ENCODE results near the gene STK11. TPM values are rescaled to one million over a fixed set of nuclear protein-coding genes. Genes with fewer than 3 reads are reported as not detected.

The STK11 gene
- total and polyA plus RNA-seq, 2 experiments from 2014 or later: 19.4 to 96.5 TPM

DNA sequence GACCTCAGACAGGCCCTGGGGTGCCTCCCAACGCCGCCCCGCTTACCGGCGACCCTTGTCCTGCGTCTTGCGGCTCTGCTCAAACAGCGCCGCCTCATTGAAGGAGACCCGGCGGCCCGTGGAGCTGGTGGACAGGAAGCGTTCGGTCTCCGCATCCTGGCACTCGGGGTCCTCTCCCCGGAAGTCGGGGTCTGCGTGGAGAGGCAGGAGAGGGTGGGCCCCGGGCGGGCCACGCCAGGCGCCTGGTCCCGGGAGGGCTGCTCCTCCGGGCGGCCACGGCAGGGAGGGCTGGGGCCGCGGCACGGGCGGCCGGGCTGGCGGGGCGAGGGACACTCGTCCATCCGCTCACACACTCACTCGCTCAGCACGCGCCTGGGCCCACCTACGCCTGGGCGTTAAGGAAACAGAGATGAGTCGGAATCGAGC is 29.4 kb downstream of the STK11 start:
- Histone ChIP-seq H3K9me2 (ENCODE audit: insufficient read depth) (no peaks in the 10 kb centered on the region), H3K79me2 (replicated peaks; ENCODE audit: insufficient read depth) (no peaks in the 10 kb centered on the region), H3K4me2 (no peak overlapping the region), H3F3A (replicated peaks; ENCODE audit: low read depth) (peaks cover 29% of the 10 kb centered on the region), H3K27ac (ENCODE audit: low read depth) (no peak overlapping the region), H3K27me3 (ENCODE audit: insufficient read depth) (no peaks in the 10 kb centered on the region), H3K4me3 (no peak overlapping the region), H2AFZ (no peak overlapping the region), H3K4me1 (ENCODE audit: insufficient read depth) (peaks cover 12% of the 10 kb centered on the region; the same call in 1 of the 2 replicates), H3K36me3 (ENCODE audit: insufficient read depth) (no peaks in the 10 kb centered on the region), H4K20me1 (replicated peaks; ENCODE audit: insufficient read depth) (peaks cover 4% of the 10 kb centered on the region)
- Mint-ChIP-seq H3K27ac (no peak overlapping the region), H3K4me1 (peaks cover 12% of the 10 kb centered on the region), H3K9me3 (no peaks in the 10 kb centered on the region), H3K36me3 (ENCODE audit: low read depth) (peaks cover 4% of the 10 kb centered on the region; the same call in 1 of the 3 replicates), H3K4me3 (no peak overlapping the region), H3K27me3 (ENCODE audit: insufficient read depth, low read depth, poor library complexity) (peaks cover 6% of the 10 kb centered on the region)
- TF ChIP-seq NANOG (IDR thresholded peaks at IDR 0.05; ENCODE audit: borderline replicate concordance): no peak
- TF ChIP-seq JUNB (IDR thresholded peaks at IDR 0.05; ENCODE audit: unreplicated experiment): no peak
- no peak for TF ChIP-seq EZH2 (IDR thresholded peaks at IDR 0.05; ENCODE audit: low read depth, unreplicated experiment)
- ATAC-seq (no peak), DNase-seq (ENCODE audit: low spot score) (no peak)

DNA sequence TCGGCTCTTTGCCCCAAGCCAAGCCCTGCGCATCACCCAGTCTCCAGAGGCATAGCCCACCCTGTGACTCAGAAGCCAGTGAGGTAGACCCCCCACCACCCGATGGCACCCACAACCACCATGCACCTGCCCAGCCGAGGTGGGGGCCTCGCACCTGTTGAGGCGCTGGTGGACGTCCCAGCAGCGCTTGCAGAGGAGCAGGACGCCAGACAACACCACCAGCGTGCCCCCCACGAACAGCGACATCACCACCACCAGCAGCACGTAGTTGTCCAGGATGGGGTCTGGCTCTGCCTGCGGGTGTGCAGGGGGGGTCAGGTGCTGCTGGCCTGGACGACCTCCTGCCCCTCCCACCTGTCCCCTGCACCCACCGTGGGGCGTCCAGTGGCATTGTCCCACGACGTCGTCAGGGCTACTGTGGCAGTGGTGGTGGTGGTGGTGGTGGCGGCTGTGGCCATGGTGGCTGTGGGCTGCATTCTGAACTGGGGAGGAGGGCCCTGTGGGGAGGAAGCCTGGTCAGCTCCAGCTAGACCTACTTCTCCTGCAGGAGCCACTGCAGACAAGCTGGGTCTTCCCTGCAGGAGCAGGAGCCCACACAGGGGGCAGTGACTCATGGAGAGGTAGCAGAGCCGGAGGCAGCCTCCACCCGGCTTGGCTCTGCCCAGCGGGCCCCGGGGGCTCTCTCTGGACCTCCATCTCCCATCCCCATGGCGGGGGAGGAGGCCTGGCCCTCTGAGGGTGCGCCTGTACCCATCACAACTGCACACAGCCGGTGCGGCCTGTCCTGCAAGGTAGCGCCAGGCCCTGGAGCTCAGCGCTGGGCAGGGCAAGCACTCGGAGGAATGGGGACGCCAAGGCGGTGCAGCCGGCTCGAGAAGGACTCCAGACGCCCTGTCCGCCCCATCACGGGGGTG is 30.3 kb downstream of the STK11 start:
- Mint-ChIP-seq H3K4me3 (peak overlapping the region; percentile 33; the same call in 2 of the 3 replicates), H3K36me3 (ENCODE audit: low read depth) (peaks cover 4% of the 10 kb centered on the region; the same call in 1 of the 3 replicates)
- TF ChIP-seq EZH2 (IDR thresholded peaks at IDR 0.05; ENCODE audit: low read depth, unreplicated experiment) (no peak), CTCF (conservative IDR thresholded peaks at IDR 0.05; ENCODE audit: low read depth in 2 of 2) (no peak), CREB1 (CRISPR knock-in tag; IDR thresholded peaks at IDR 0.05; ENCODE audit: low read depth) (no peak)

GRCh38 chr19:1236576-1236975 is 31.0 kb downstream of the STK11 start:
- no peak for DNase-seq (ENCODE audit: low spot score)

More for the DNA sequence above, 30.3 kb downstream of the STK11 start:
- Histone ChIP-seq H3K27me3 (ENCODE audit: insufficient read depth) (no peaks in the 10 kb centered on the region), H3F3A (replicated peaks; ENCODE audit: low read depth) (peaks cover 25% of the 10 kb centered on the region), H3K9me2 (ENCODE audit: insufficient read depth) (no peaks in the 10 kb centered on the region), H4K20me1 (replicated peaks; ENCODE audit: insufficient read depth) (peaks cover 4% of the 10 kb centered on the region), H3K27ac (ENCODE audit: low read depth) (no peak overlapping the region), H3K4me3 (peak overlapping the region; percentile 51), H3K4me1 (ENCODE audit: insufficient read depth) (peaks cover 12% of the 10 kb centered on the region; the same call in 1 of the 2 replicates), H3K36me3 (ENCODE audit: insufficient read depth) (no peaks in the 10 kb centered on the region), H3K4me2 (peak overlapping the region; percentile 74), H2AFZ (no peak overlapping the region), H3K79me2 (replicated peaks; ENCODE audit: insufficient read depth) (no peaks in the 10 kb centered on the region)
- H3K27ac Mint-ChIP-seq: no peak overlapping the region
- ATAC-seq: no peak
- DNase-seq (ENCODE audit: low spot score): no peak
- H3K27me3 Mint-ChIP-seq (ENCODE audit: insufficient read depth, low read depth, poor library complexity): peaks cover 6% of the 10 kb centered on the region
- H3K4me1 Mint-ChIP-seq: peaks cover 12% of the 10 kb centered on the region
- H3K9me3 Mint-ChIP-seq: no peaks in the 10 kb centered on the region

More at GRCh38 chr19:1236576-1236975, 31.0 kb downstream of the STK11 start:
- no peak overlapping the region for H3K27ac Mint-ChIP-seq
- Histone ChIP-seq H3K9me2 (ENCODE audit: insufficient read depth) (no peaks in the 10 kb centered on the region), H3K36me3 (ENCODE audit: insufficient read depth) (no peaks in the 10 kb centered on the region), H3K27ac (ENCODE audit: low read depth) (no peak overlapping the region), H3K27me3 (ENCODE audit: insufficient read depth) (no peaks in the 10 kb centered on the region), H3F3A (replicated peaks; ENCODE audit: low read depth) (peaks cover 28% of the 10 kb centered on the region), H3K79me2 (replicated peaks; ENCODE audit: insufficient read depth) (no peaks in the 10 kb centered on the region), H4K20me1 (replicated peaks; ENCODE audit: insufficient read depth) (peaks cover 4% of the 10 kb centered on the region), H3K4me1 (ENCODE audit: insufficient read depth) (peaks cover 12% of the 10 kb centered on the region; the same call in 1 of the 2 replicates), H2AFZ (no peak overlapping the region), H3K4me3 (peak overlapping the region; percentile 83), H3K4me2 (peak overlapping the region; percentile 90)
- TF ChIP-seq ZNF331 (CRISPR knock-in tag; IDR thresholded peaks at IDR 0.05; ENCODE audit: low read depth) (no peak), JUNB (IDR thresholded peaks at IDR 0.05; ENCODE audit: unreplicated experiment) (no peak), ZNF114 (CRISPR knock-in tag; IDR thresholded peaks at IDR 0.05) (no peak), POLR2AphosphoS5 (IDR thresholded peaks at IDR 0.05; ENCODE audit: low read depth) (peak; percentile 24; the same call in 1 of the 2 replicates), EZH2phosphoT487 (IDR thresholded peaks at IDR 0.05; ENCODE audit: unreplicated experiment) (no peak)
- TF ChIP-seq, protein P1, sequence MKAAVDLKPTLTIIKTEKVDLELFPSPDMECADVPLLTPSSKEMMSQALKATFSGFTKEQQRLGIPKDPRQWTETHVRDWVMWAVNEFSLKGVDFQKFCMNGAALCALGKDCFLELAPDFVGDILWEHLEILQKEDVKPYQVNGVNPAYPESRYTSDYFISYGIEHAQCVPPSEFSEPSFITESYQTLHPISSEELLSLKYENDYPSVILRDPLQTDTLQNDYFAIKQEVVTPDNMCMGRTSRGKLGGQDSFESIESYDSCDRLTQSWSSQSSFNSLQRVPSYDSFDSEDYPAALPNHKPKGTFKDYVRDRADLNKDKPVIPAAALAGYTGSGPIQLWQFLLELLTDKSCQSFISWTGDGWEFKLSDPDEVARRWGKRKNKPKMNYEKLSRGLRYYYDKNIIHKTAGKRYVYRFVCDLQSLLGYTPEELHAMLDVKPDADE (IDR thresholded peaks at IDR 0.05): no peak
- TF ChIP-seq, protein P2, sequence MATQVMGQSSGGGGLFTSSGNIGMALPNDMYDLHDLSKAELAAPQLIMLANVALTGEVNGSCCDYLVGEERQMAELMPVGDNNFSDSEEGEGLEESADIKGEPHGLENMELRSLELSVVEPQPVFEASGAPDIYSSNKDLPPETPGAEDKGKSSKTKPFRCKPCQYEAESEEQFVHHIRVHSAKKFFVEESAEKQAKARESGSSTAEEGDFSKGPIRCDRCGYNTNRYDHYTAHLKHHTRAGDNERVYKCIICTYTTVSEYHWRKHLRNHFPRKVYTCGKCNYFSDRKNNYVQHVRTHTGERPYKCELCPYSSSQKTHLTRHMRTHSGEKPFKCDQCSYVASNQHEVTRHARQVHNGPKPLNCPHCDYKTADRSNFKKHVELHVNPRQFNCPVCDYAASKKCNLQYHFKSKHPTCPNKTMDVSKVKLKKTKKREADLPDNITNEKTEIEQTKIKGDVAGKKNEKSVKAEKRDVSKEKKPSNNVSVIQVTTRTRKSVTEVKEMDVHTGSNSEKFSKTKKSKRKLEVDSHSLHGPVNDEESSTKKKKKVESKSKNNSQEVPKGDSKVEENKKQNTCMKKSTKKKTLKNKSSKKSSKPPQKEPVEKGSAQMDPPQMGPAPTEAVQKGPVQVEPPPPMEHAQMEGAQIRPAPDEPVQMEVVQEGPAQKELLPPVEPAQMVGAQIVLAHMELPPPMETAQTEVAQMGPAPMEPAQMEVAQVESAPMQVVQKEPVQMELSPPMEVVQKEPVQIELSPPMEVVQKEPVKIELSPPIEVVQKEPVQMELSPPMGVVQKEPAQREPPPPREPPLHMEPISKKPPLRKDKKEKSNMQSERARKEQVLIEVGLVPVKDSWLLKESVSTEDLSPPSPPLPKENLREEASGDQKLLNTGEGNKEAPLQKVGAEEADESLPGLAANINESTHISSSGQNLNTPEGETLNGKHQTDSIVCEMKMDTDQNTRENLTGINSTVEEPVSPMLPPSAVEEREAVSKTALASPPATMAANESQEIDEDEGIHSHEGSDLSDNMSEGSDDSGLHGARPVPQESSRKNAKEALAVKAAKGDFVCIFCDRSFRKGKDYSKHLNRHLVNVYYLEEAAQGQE (IDR thresholded peaks at IDR 0.05; ENCODE audit: unreplicated experiment): no peak
- peaks cover 4% of the 10 kb centered on the region; the same call in 1 of the 3 replicates for H3K36me3 Mint-ChIP-seq (ENCODE audit: low read depth)
- no peaks in the 10 kb centered on the region; the same call in 2 of the 3 replicates for H3K9me3 Mint-ChIP-seq
- H3K4me1 Mint-ChIP-seq: peaks cover 17% of the 10 kb centered on the region
- 0 out of 3 replicates have a peak, but pooled peaks have one; percentile 1 for ATAC-seq
- peak overlapping the region; percentile 33; the same call in 2 of the 3 replicates for H3K4me3 Mint-ChIP-seq
- H3K27me3 Mint-ChIP-seq (ENCODE audit: insufficient read depth, low read depth, poor library complexity): peaks cover 6% of the 10 kb centered on the region

Data from GM23338 (cell line).